Stimulated activated naive B cell treated with anti-CD40 and anti-IgM and Interleukin-4, amounts not matched to agents 10 μg/mL and 1 μg/mL and 100 μg/mL, for 72 hours (primary cell): ENCODE results near the gene AKAP1.

Experiments used
- ATAC-seq, 2 donors: fragments of 150-1000 bp; cut with Tn5 transposase; replicated peaks; 2 replicates each; pipeline ENCODE4 v1.10.0; 2021; ENCODE audit warnings: moderate library complexity in 1 of 2
- DNase-seq: peaks from one replicate; pipeline ENCODE4 v3.0.0; 2021
- H3K27ac Mint-ChIP-seq: one replicate; pipeline ENCODE4 v1.8.0; 2022; ENCODE audit warnings: mild to moderate bottlenecking, mixed read lengths
- H3K27me3 Mint-ChIP-seq, 2 donors: one replicate each; pipeline ENCODE4 v1.8.0; 2022; ENCODE audit warnings: mixed read lengths in 2 of 2
- H3K36me3 Mint-ChIP-seq, 2 donors: one replicate each; pipeline ENCODE4 v1.8.0; 2022; ENCODE audit warnings: mixed read lengths in 2 of 2, mild to moderate bottlenecking in 1 of 2
- H3K4me1 Mint-ChIP-seq, 2 donors: one replicate each; pipeline ENCODE4 v1.8.0; 2022; ENCODE audit warnings: mixed read lengths in 2 of 2, mild to moderate bottlenecking in 1 of 2
- H3K4me3 Mint-ChIP-seq, 2 donors: one replicate each; pipeline ENCODE4 v1.8.0; 2022; ENCODE audit warnings: mild to moderate bottlenecking in 2 of 2, mixed read lengths in 2 of 2, moderate library complexity in 1 of 2
- H3K9me3 Mint-ChIP-seq, 2 donors: one replicate each; pipeline ENCODE4 v1.8.0; 2022; ENCODE audit warnings: mixed read lengths in 2 of 2, mild to moderate bottlenecking in 1 of 2

The AKAP1 gene

DNA sequence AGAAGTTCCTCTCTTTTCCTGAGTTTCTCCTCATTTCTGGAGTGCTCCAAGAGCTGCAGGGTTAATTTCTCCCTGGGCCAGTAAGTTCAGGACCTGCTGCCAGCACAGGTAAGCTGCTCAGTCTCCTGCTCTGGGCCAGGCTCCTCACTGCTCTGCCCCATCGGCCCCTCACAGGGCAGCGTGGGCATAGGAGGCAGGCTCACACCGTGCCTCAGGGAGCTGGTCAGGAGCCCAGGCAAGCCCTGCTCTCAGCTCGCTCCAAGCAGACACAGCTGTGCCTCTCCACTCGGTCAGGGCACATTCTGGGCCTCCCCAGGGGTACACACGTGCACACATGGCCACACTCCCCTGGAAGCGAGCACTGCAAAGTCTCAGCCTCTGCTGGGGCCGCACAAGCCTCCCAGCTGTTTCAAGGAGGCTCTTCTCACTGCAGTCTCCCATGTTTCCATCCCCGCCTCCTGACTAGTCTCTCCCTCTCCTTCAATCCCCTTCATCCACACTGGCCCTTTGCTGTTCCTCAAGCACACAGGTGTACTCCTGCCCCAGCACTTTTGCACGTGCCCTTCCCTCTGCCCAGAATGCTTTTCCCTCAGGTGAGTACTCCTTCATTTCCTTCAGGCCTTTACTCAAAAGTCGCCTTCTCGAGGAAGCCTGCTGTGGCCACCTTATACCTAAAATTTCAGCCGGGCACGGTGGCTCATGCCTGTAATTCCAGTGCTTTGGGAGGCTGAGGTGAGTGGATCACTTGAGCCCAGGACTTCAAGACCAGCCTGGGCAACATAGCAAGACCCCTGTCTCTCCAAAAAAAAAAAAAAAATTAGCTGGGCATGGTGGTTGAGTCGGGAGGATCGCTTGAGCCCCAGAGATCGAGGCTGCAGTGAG, 53.2 kb downstream of the AKAP1 start:
- Mint-ChIP-seq H3K36me3 (no peaks in the 10 kb centered on the region), H3K27ac (no peak overlapping the region), H3K9me3 (no peaks in the 10 kb centered on the region), H3K27me3 (peaks cover 13 to 18% of the 10 kb centered on the region in 2 donors), H3K4me1 (peaks cover 8 to 23% of the 10 kb centered on the region in 2 donors), H3K4me3 (no peak overlapping the region)
- ATAC-seq (no peak), DNase-seq (no peak)

- no peak for DNase-seq
- H3K4me3 Mint-ChIP-seq, result no peak overlapping the region
- no peaks in the 10 kb centered on the region for H3K9me3 Mint-ChIP-seq
- H3K36me3 Mint-ChIP-seq, result no peaks in the 10 kb centered on the region
- H3K27ac Mint-ChIP-seq, result no peak overlapping the region
- peaks cover 8 to 15% of the 10 kb centered on the region in 2 donors for H3K4me1 Mint-ChIP-seq
- peaks cover 13 to 18% of the 10 kb centered on the region in 2 donors for H3K27me3 Mint-ChIP-seq
- no peak for ATAC-seq
Observed at GRCh38 chr17:57138956-57139576, 54.0 kb downstream of the AKAP1 start.

- Mint-ChIP-seq H3K4me3 (no peak overlapping the region), H3K36me3 (no peaks in the 10 kb centered on the region), H3K9me3 (no peaks in the 10 kb centered on the region), H3K4me1 (peaks cover 8 to 14% of the 10 kb centered on the region in 2 donors), H3K27ac (no peak overlapping the region), H3K27me3 (peaks cover 13 to 18% of the 10 kb centered on the region in 2 donors)
- DNase-seq (no peak), ATAC-seq (no peak)
Observed at GRCh38 chr17:57140316-57140715, 55.3 kb downstream of the AKAP1 start.

DNA sequence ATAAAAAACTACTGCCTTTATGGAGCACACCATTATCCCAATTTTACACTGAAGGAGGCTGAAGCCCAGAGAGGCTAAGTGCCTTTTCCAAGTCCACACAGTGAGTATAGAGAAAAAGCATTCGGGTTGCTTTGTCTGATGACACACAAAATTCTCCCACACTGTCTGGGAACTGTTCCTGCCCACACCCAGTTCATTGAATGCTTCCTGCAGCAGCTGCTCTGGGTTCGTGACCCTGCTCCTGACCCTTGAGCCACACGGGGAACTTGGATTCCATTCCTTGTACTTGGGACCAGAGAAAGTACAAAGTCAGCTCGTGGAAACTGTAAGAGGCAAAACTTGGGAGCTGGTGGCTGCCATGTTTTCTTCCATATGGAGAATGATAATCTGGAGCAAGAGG, 57.9 kb downstream of the AKAP1 start:
- H3K27ac Mint-ChIP-seq, result no peak overlapping the region

GRCh38 chr17:57143361-57143760, 58.3 kb downstream of the AKAP1 start:
- no peak overlapping the region for H3K4me3 Mint-ChIP-seq
- ATAC-seq (no peak), DNase-seq (no peak)
- H3K9me3 Mint-ChIP-seq, result no peaks in the 10 kb centered on the region
- no peak overlapping the region for H3K27ac Mint-ChIP-seq
- H3K4me1 Mint-ChIP-seq, result no peaks in the 10 kb centered on the region
- no peaks in the 10 kb centered on the region for H3K36me3 Mint-ChIP-seq
- peaks cover 3 to 4% of the 10 kb centered on the region in 2 donors for H3K27me3 Mint-ChIP-seq

More for the DNA sequence above, 57.9 kb downstream of the AKAP1 start:
- Mint-ChIP-seq H3K4me1 (no peaks in the 10 kb centered on the region), H3K27me3 (peaks cover 3 to 8% of the 10 kb centered on the region in 2 donors), H3K4me3 (no peak overlapping the region), H3K9me3 (no peaks in the 10 kb centered on the region), H3K36me3 (no peaks in the 10 kb centered on the region)
- no peak for ATAC-seq
- no peak for DNase-seq

DNA sequence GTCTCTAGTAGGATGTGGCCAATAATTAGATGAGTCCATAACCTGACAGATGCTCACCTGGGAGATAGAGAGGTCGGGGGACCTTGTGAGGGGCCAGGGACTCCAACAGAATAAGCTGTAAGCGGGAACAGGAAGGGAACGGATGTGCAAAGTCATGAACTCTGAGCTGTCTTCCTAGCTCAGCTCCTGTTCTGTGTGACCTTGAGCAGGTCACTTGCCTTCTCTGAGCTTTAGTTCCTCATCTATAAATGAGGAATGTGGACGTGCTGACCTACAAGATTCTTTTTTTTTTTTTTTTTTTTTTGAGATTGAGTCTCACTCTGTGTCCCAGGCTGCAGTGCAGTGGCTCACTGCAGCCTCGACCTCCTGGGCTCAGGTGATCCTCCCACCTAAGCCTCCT, 58.9 kb downstream of the AKAP1 start:
- Mint-ChIP-seq H3K27me3 (peaks cover 0 to 2% of the 10 kb centered on the region in 2 donors), H3K9me3 (peaks cover 0 to 4% of the 10 kb centered on the region in 2 donors), H3K27ac (no peak overlapping the region), H3K4me3 (no peak overlapping the region), H3K36me3 (no peaks in the 10 kb centered on the region), H3K4me1 (no peaks in the 10 kb centered on the region)
- ATAC-seq, result no peak
- DNase-seq, result no peak

DNA sequence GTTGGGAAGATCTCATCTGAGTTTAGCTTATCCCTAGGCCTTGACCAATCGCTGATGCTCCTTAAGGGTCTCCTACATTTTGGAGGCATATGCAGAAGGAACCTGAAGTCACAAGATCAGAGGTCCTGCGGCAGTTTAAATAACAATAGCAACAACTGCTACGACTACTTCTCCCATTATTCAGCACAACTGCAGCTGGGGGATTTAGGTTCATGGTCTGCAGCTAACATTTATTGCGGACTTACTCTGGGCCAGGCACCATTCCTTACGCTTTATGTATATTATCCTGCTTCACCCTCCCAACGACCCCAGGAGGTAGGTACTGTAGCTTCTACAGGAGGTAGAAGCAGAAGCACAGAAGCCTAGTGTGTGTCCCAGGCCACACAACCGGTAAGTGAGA, 59.5 kb downstream of the AKAP1 start:
- Mint-ChIP-seq H3K36me3 (no peaks in the 10 kb centered on the region), H3K4me1 (no peaks in the 10 kb centered on the region), H3K9me3 (peaks cover 0 to 6% of the 10 kb centered on the region in 2 donors), H3K27me3 (peaks cover 2 to 3% of the 10 kb centered on the region in 2 donors), H3K27ac (no peak overlapping the region), H3K4me3 (no peak overlapping the region)
- DNase-seq (no peak), ATAC-seq (no peak)

DNA sequence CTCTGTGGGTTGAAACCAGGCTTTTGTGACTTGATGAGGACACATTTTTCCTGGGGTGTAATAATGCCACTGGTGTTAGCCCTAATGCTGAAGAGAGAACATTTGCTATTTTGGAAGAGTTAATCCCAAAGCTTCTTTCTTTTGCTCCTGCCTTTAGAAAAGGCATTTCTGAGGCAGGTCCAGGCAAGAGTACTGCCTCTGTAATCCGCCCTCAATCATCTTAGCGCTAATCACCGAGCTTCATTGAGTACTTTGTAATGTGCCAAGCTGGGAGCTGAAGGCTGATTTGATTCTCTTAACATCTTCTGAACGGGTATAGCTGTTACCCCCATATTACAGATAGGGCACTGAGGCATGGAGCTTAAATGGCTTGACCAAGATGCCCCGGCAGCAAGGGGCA, 60.3 kb downstream of the AKAP1 start:
- no peak for DNase-seq
- H3K36me3 Mint-ChIP-seq, result no peaks in the 10 kb centered on the region
- no peak overlapping the region for H3K27ac Mint-ChIP-seq
- H3K9me3 Mint-ChIP-seq, result peaks cover 0 to 6% of the 10 kb centered on the region in 2 donors
- peaks cover 9 to 10% of the 10 kb centered on the region in 2 donors for H3K27me3 Mint-ChIP-seq
- no peak overlapping the region for H3K4me3 Mint-ChIP-seq
- ATAC-seq, result no peak
- no peaks in the 10 kb centered on the region for H3K4me1 Mint-ChIP-seq

DNA sequence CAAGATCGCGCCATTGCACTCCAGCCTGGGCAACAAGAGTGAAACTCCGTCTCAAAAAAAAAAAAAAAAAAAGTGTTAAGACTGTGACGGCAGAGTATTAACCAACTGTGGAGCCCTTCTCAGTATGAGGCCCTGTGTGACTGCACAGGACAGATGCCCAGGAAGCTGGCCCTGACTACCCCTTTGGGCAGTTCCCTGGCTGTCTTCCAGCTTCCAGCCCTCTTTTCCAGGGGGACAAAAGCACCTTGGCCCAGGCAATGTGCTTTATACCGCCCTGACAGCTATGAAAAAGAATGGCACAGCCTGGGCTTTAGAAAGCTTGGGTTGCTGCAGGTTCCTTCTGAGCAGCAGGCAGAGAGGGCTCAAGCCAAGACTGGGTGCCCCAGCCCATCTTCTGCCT, 61.2 kb downstream of the AKAP1 start:
- no peaks in the 10 kb centered on the region for H3K4me1 Mint-ChIP-seq
- H3K4me3 Mint-ChIP-seq, result no peak overlapping the region
- no peak for DNase-seq
- H3K27me3 Mint-ChIP-seq, result peaks cover 9 to 15% of the 10 kb centered on the region in 2 donors
- peaks cover 0 to 6% of the 10 kb centered on the region in 2 donors for H3K9me3 Mint-ChIP-seq
- H3K36me3 Mint-ChIP-seq, result no peaks in the 10 kb centered on the region
- ATAC-seq, result no peak
- H3K27ac Mint-ChIP-seq, result no peak overlapping the region

DNA sequence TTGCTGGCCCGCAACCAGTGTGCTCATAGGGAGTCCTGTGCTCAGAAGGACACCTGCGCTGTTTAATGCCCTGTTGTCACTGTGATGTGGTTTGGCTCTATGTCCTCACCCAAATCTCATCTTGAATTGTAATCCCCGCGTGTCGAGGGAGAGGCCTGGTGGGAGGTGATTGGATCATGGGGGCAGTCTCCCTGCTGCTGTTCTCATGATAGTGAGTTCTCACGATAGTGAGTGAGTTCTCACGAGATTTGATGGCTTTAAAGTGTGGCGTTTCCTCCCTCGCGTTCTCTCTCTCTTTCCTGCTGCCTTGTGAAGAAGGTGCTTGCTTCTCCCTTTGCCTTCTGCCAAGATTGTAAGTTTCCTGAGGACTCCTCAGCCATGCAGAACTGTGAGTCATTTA, 66.8 kb downstream of the AKAP1 start:
- Mint-ChIP-seq H3K4me1 (no peaks in the 10 kb centered on the region), H3K36me3 (no peaks in the 10 kb centered on the region), H3K9me3 (peaks cover 4 to 6% of the 10 kb centered on the region in 2 donors), H3K27me3 (peaks cover 13 to 29% of the 10 kb centered on the region in 2 donors), H3K27ac (no peak overlapping the region), H3K4me3 (no peak overlapping the region)
- DNase-seq (no peak), ATAC-seq (no peak)

DNA sequence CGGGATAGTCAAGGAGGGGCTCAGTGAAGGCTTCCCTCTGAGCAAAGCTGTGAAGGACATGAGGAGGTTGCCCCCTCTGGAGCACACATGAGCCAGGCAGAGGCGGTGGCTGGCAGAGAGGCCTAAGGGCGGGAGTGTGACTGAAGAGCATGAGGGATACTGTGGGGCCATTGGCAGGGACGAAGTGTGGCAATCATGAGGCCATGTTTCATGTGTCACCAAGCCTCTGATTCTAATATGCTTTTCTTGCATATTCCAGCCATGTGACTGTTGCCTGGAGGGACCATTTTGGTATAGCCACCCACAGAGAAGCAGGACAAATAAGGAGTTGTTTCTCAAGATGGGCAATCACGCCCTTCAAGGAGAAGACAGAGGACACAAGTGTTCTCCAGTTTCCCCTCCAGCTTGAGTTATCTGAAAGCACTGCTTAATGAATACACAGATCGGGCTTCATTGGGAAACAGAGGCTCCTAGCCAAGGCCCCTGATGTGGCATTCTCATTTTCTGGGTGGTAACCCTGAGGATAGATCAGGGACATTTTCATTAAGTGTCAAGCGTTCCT, 68.0 kb downstream of the AKAP1 start:
- Mint-ChIP-seq H3K27ac (no peak overlapping the region), H3K27me3 (peaks cover 13 to 29% of the 10 kb centered on the region in 2 donors), H3K4me1 (no peaks in the 10 kb centered on the region), H3K4me3 (no peak overlapping the region), H3K9me3 (peaks cover 4 to 6% of the 10 kb centered on the region in 2 donors), H3K36me3 (no peaks in the 10 kb centered on the region)
- DNase-seq (no peak), ATAC-seq (no peak)

- H3K4me1 Mint-ChIP-seq, result no peaks in the 10 kb centered on the region
- peaks cover 0 to 4% of the 10 kb centered on the region in 2 donors for H3K9me3 Mint-ChIP-seq
- H3K27me3 Mint-ChIP-seq, result peaks cover 7 to 23% of the 10 kb centered on the region in 2 donors
- no peak for ATAC-seq
- H3K27ac Mint-ChIP-seq, result no peak overlapping the region
- H3K36me3 Mint-ChIP-seq, result no peaks in the 10 kb centered on the region
- no peak overlapping the region for H3K4me3 Mint-ChIP-seq
- no peak for DNase-seq
Observed at GRCh38 chr17:57154921-57155320, 69.9 kb downstream of the AKAP1 start.

GRCh38 chr17:57158325-57158724, 73.3 kb downstream of the AKAP1 start:
- H3K4me1 Mint-ChIP-seq, result no peaks in the 10 kb centered on the region
- H3K9me3 Mint-ChIP-seq, result peaks cover 0 to 8% of the 10 kb centered on the region in 2 donors
- no peak for DNase-seq
- peaks cover 0 to 4% of the 10 kb centered on the region in 2 donors for H3K36me3 Mint-ChIP-seq
- no peak overlapping the region for H3K27ac Mint-ChIP-seq
- peaks cover 4 to 6% of the 10 kb centered on the region in 2 donors for H3K27me3 Mint-ChIP-seq
- no peak for ATAC-seq
- no peak overlapping the region for H3K4me3 Mint-ChIP-seq

DNA sequence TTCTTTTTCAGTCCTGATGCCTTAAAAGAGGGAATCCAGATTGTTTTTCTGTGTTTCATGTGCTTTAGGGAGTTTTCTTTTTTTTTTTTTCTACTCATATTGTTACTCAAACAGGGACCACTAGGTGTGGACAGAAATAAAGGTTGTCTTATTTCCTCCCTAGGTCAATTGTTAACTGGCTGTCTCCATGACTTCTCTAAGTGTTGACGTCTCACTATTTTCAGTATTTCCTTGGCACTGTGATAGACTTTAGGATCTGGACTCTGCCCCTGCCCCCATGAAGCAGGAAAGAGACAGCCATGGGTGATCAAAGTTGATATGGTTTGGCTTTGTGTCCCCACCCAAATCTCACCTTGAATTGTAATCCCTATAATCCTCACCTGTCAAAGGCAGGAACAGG, 73.7 kb downstream of the AKAP1 start:
- ATAC-seq (no peak), DNase-seq (no peak)
- Mint-ChIP-seq H3K27me3 (peaks cover 4% of the 10 kb centered on the region in 2 donors), H3K4me1 (no peaks in the 10 kb centered on the region), H3K36me3 (peaks cover 0 to 4% of the 10 kb centered on the region in 2 donors), H3K27ac (no peak overlapping the region), H3K9me3 (peaks cover 0 to 8% of the 10 kb centered on the region in 2 donors), H3K4me3 (no peak overlapping the region)
